Activated naive CD8-positive, alpha-beta T cell (primary cell): Measurements from ENCODE around the gene CD2.

Experiments
- H3K27ac Mint-ChIP-seq: one replicate; pipeline ENCODE4 v1.8.0; 2021; ENCODE audit warnings: mixed read lengths
- H3K27me3 Mint-ChIP-seq: one replicate; pipeline ENCODE4 v1.8.0; 2021; ENCODE audit warnings: mixed read lengths
- H3K36me3 Mint-ChIP-seq: one replicate; pipeline ENCODE4 v1.8.0; 2021; ENCODE audit warnings: mixed read lengths
- H3K4me1 Mint-ChIP-seq: one replicate; pipeline ENCODE4 v1.8.0; 2021; ENCODE audit warnings: low read depth, mixed read lengths
- H3K4me3 Mint-ChIP-seq: one replicate; pipeline ENCODE4 v1.8.0; 2021; ENCODE audit warnings: mild to moderate bottlenecking, mixed read lengths
- H3K9me3 Mint-ChIP-seq: one replicate; pipeline ENCODE4 v1.8.0; 2021; ENCODE audit warnings: low read depth, mixed read lengths

CD2 gene

DNA sequence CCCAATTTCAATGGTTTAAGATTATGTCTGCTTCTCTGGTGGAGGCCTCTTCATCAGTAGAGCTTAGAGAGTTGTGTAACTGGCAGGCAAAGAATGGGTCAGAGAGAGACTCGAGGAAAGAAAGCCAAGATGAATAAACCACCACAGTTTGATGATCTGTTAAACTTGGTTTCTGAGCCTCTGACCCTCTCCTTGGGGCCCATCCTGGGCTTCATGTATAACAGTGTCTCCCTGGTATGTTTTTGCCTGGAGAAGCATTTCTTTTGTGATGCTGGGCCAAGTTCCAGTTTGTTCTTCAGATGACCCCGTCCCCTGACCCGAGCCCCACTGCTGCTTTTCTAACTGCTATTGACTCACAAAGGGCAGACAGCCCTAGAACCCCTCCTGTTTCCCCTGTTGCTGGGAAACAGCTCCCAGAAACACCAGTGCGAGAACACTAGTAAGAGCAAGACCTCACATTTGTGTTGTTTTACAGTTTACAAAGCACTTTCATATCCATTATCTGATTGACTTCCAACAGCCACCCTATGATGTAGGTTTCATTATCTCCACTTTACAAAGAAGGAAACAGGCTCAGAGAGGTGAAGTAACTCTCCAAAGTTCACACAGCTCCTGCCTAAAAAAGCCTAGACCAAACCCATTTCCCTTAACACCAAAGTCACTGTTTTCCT is 9.0 kb downstream of the CD2 start:
- H3K27ac Mint-ChIP-seq: peak overlapping the region; percentile 100
- H3K9me3 Mint-ChIP-seq: no peaks in the 10 kb centered on the region
- peaks cover 75% of the 10 kb centered on the region for H3K36me3 Mint-ChIP-seq
- peak overlapping the region; percentile 97 for H3K4me3 Mint-ChIP-seq
- no peaks in the 10 kb centered on the region for H3K27me3 Mint-ChIP-seq
- H3K4me1 Mint-ChIP-seq: peaks cover 88% of the 10 kb centered on the region

DNA sequence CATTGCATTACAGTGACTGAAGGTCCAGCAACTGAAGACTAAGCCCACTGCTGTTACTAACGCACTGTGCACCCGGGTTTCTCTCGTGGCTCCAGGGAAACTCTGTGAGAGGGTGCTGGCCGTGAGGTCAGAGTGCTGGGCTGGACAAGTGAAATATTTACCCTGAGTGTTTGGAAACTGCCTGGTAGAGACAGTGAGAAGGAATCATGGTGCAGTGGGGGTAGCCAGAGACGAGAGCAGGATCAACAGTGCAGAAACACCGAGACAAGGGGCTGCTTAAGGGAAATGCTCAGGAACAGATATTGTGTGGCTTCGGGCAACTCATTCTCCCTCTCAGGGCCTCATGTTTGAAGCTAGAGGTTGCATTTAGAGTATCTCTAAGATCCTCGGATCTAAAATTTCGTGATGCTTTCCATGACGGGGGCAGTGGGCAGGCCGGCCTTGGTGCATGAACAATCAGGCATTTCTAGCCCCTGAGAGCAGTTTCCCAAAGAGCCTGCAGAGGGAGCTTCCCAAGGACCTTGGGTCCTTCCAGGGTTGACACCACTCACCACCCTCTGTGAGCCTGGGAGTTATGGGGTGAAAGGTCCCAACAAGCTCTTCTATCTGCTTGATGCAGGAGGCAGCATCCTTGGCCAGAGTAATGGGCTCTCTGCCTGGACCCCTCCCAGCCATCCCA is 9.7 kb downstream of the CD2 start:
- peaks cover 75% of the 10 kb centered on the region for H3K36me3 Mint-ChIP-seq
- peak overlapping the region; percentile 97 for H3K4me3 Mint-ChIP-seq
- peak overlapping the region; percentile 100 for H3K27ac Mint-ChIP-seq

DNA sequence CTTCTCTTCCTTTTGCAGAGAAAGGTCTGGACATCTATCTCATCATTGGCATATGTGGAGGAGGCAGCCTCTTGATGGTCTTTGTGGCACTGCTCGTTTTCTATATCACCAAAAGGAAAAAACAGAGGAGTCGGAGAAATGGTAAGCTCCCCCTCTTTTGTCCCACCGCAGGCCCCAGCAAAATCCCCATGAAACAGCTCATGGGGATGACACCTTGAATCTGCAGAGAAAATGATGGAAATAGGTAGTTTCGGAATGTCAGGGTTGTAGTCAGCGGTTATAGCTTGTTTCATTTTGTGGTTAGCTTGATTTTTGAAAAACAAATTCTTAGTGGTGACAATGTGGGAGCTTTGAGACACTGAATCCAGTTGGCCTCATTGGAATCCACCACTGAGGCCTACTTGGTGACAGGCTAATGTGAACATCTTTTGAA is 10.3 kb downstream of the CD2 start:
- Mint-ChIP-seq H3K9me3 (no peaks in the 10 kb centered on the region), H3K4me1 (peaks cover 96% of the 10 kb centered on the region), H3K4me3 (peak overlapping the region; percentile 97), H3K27ac (peak overlapping the region; percentile 100), H3K36me3 (peaks cover 74% of the 10 kb centered on the region), H3K27me3 (no peaks in the 10 kb centered on the region)

More for the DNA sequence above, 9.7 kb downstream of the CD2 start:
- no peaks in the 10 kb centered on the region for H3K9me3 Mint-ChIP-seq
- no peaks in the 10 kb centered on the region for H3K27me3 Mint-ChIP-seq
- H3K4me1 Mint-ChIP-seq: peaks cover 95% of the 10 kb centered on the region

- Mint-ChIP-seq H3K4me1 (peaks cover 99% of the 10 kb centered on the region), H3K9me3 (no peaks in the 10 kb centered on the region), H3K36me3 (peaks cover 72% of the 10 kb centered on the region)
These were observed 11.0 kb downstream of the CD2 start for GRCh38 chr1:116764906-116765862.

GRCh38 chr1:116765962-116766361 is 11.7 kb downstream of the CD2 start:
- Mint-ChIP-seq H3K27me3 (no peaks in the 10 kb centered on the region), H3K36me3 (peaks cover 70% of the 10 kb centered on the region), H3K27ac (peak overlapping the region; percentile 100), H3K4me1 (peaks cover 99% of the 10 kb centered on the region), H3K4me3 (peak overlapping the region; percentile 97), H3K9me3 (no peaks in the 10 kb centered on the region)

More at GRCh38 chr1:116764906-116765862, 11.0 kb downstream of the CD2 start:
- H3K4me3 Mint-ChIP-seq: peak overlapping the region; percentile 97
- H3K27ac Mint-ChIP-seq: peak overlapping the region; percentile 100
- no peaks in the 10 kb centered on the region for H3K27me3 Mint-ChIP-seq

DNA sequence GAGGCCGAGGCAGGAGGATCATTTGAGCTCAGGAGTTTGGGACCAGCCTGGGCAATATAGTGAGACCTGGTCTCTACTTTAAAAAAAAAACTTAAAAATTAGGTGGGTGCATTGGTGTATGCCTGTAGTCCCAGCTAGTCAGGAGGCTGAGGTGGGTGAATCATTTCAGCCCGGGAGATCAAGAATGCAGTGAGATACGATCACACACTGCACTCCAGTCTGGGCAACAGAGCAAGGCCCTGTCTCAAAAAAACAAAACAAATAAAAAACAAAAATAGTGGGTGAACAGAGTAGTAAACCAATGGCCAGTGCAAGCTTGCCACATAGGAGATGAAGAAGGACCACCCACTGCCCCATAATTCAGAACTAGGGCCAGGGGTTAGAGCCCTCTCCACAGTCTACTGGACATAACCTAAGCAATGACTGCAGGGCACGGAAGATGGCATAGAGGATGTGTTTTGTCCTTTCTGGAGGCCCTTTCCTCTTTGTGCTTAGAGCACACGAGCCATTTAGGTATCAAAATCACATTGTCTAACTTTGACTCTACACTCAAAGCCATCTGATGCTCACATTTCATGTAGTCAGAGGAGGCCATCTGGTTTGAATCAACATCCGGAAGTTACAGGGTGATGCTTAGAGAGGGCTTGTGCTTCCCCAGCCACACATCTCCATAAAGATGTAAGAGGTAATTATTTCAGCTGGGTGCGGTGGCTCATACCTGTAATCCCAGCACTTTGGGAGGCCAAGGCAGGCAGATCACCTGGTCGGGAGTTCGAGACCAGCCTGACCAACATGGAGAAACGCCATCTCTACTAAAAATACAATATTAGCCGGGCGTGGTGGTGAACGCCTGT is 12.6 kb downstream of the CD2 start:
- Mint-ChIP-seq H3K27ac (peak overlapping the region; percentile 100), H3K9me3 (no peaks in the 10 kb centered on the region), H3K27me3 (no peaks in the 10 kb centered on the region), H3K4me3 (peak overlapping the region; percentile 97), H3K4me1 (peaks cover 100% of the 10 kb centered on the region), H3K36me3 (peaks cover 66% of the 10 kb centered on the region)

DNA sequence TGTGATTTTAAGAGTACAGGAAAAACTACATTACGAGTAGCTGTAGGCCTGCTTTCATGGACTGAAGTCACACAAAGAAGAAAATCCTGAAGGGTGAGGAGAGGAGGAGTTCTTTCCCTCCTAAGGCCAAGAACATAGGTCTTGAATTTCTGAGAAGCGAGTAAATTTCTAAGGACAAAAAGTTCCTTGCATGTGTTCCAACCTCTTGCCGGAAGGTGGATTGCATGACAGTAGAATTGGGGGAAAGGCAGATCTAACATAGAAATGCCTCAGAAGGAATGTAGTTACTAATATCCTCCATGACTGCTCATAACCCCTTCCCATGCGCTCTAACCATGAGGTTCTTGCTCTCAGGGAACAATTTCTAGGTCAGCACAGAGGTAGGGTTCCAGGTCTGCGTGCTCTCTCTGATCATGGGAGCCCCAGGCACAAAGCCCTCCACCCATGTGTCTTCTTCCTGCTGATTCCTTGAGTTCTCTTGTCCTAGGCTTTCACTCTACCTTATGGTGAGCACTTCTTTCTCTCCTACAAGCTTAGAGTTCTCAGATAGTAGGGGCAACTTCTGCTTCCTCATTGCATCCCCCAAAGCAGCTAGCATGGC is 13.7 kb downstream of the CD2 start:
- Mint-ChIP-seq H3K27ac (peak overlapping the region; percentile 100), H3K36me3 (peaks cover 60% of the 10 kb centered on the region), H3K27me3 (no peaks in the 10 kb centered on the region), H3K9me3 (no peaks in the 10 kb centered on the region), H3K4me3 (peak overlapping the region; percentile 83), H3K4me1 (peaks cover 100% of the 10 kb centered on the region)

DNA sequence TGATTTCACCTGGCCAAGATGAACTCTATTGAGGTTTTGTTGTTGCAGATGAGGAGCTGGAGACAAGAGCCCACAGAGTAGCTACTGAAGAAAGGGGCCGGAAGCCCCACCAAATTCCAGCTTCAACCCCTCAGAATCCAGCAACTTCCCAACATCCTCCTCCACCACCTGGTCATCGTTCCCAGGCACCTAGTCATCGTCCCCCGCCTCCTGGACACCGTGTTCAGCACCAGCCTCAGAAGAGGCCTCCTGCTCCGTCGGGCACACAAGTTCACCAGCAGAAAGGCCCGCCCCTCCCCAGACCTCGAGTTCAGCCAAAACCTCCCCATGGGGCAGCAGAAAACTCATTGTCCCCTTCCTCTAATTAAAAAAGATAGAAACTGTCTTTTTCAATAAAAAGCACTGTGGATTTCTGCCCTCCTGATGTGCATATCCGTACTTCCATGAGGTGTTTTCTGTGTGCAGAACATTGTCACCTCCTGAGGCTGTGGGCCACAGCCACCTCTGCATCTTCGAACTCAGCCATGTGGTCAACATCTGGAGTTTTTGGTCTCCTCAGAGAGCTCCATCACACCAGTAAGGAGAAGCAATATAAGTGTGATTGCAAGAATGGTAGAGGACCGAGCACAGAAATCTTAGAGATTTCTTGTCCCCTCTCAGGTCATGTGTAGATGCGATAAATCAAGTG is 14.3 kb downstream of the CD2 start:
- H3K27ac Mint-ChIP-seq: peak overlapping the region; percentile 100
- peaks cover 100% of the 10 kb centered on the region for H3K4me1 Mint-ChIP-seq
- H3K27me3 Mint-ChIP-seq: no peaks in the 10 kb centered on the region
- peaks cover 57% of the 10 kb centered on the region for H3K36me3 Mint-ChIP-seq
- H3K9me3 Mint-ChIP-seq: no peaks in the 10 kb centered on the region
- H3K4me3 Mint-ChIP-seq: peak overlapping the region; percentile 83

- Mint-ChIP-seq H3K27me3 (no peaks in the 10 kb centered on the region), H3K36me3 (peaks cover 55% of the 10 kb centered on the region), H3K9me3 (no peaks in the 10 kb centered on the region), H3K27ac (peak overlapping the region; percentile 100), H3K4me1 (peaks cover 96% of the 10 kb centered on the region), H3K4me3 (peak overlapping the region; percentile 83)
These were observed 14.8 kb downstream of the CD2 start for GRCh38 chr1:116769104-116769452.

- Mint-ChIP-seq H3K36me3 (peaks cover 57% of the 10 kb centered on the region), H3K9me3 (no peaks in the 10 kb centered on the region), H3K4me3 (peak overlapping the region; percentile 83), H3K4me1 (peaks cover 94% of the 10 kb centered on the region), H3K27me3 (no peaks in the 10 kb centered on the region), H3K27ac (peak overlapping the region; percentile 100)
These were observed 15.3 kb downstream of the CD2 start for GRCh38 chr1:116769561-116769977.

GRCh38 chr1:116769994-116770393 is 15.8 kb downstream of the CD2 start:
- Mint-ChIP-seq H3K27ac (peak overlapping the region; percentile 100), H3K36me3 (peaks cover 53% of the 10 kb centered on the region), H3K27me3 (no peaks in the 10 kb centered on the region), H3K4me3 (peak overlapping the region; percentile 83), H3K4me1 (peaks cover 90% of the 10 kb centered on the region), H3K9me3 (no peaks in the 10 kb centered on the region)

GRCh38 chr1:116770625-116771024 is 16.4 kb downstream of the CD2 start:
- H3K4me3 Mint-ChIP-seq: peak overlapping the region; percentile 83
- H3K36me3 Mint-ChIP-seq: peaks cover 50% of the 10 kb centered on the region

GRCh38 chr1:116771997-116772647 is 17.9 kb downstream of the CD2 start:
- peaks cover 78% of the 10 kb centered on the region for H3K4me1 Mint-ChIP-seq
- H3K27ac Mint-ChIP-seq: peak overlapping the region; percentile 100
- peak overlapping the region; percentile 77 for H3K4me3 Mint-ChIP-seq
- peaks cover 37% of the 10 kb centered on the region for H3K36me3 Mint-ChIP-seq
- no peaks in the 10 kb centered on the region for H3K27me3 Mint-ChIP-seq
- H3K9me3 Mint-ChIP-seq: no peaks in the 10 kb centered on the region

More at GRCh38 chr1:116770625-116771024, 16.4 kb downstream of the CD2 start:
- no peaks in the 10 kb centered on the region for H3K9me3 Mint-ChIP-seq
- H3K27ac Mint-ChIP-seq: peak overlapping the region; percentile 100
- no peaks in the 10 kb centered on the region for H3K27me3 Mint-ChIP-seq
- H3K4me1 Mint-ChIP-seq: peaks cover 83% of the 10 kb centered on the region
